Measurements from ENCODE around the gene CARD9.

DNA sequence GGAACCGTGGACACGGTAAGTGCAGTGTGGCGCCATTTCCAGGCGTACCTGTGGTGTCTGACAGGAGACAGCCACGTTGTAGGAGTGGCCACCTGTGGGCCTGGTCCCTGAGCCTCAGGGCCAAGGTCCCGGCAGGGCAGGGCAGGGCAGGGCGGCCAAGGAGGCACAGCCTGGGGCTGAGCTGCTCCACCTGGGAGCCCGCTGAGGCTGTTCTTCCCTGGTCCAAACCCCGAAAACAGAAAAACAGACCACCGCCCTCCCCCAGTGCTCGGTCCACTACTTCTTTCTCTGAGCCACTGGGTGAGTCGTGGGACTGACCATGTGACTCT lies 45.6 kb upstream of the CARD9 start:
- no peak for TF ChIP-seq POLR2A (IDR thresholded peaks at IDR 0.05)
- no peak for TF ChIP-seq CTCF (IDR thresholded peaks at IDR 0.05)
